ENCODE results near the gene ZNF444. TPM values are rescaled to one million over a fixed set of nuclear protein-coding genes. Genes with fewer than 3 reads are reported as not detected.

The ZNF444 gene
- total and polyA plus RNA-seq, 2 of the 8 experiments (the other 6 are each of a cell fraction or from before 2014, with no cell fraction given) = 49.5 to 54.5 TPM

DNA sequence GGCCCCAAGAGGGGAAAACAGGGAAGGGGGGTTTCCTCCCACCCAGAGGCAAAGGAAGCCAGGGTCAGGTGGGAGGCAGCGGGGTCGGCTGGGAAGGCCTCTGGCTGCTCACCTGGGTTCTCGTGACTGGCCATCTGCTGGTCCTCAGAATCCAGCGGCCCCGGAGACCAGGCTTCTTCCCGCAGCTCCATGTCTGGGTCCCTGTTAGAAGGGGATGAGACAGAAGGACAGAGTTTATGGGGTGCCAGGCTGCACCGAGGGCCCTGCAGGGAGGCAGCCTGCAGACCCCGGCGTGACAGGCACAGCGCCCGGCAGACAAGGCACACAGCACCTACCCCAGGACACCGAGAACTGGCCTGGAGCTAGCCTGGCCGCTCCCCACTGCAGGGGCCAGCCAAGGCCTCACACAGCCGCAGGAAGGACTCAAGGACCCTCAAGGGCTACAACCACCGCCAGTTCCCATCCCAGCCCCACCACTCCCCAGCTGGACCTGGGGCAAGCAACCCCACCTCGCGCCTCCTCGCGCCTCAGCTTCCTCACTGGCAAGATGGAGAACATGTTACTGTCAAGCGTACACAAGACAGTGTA lies 38.0 kb upstream of the ZNF444 start (continued):
- no peak for TF ChIP-seq ZNF274 (IDR thresholded peaks at IDR 0.05; ENCODE audit: borderline replicate concordance, extremely low read depth, low read length)
- TF ChIP-seq TEAD4 (IDR thresholded peaks at IDR 0.05; ENCODE audit: low read depth, low read length) = no peak
- TF ChIP-seq SP1 (IDR thresholded peaks at IDR 0.05; ENCODE audit: low read depth, low read length) = no peak
- TF ChIP-seq SIRT6 (IDR thresholded peaks at IDR 0.05; ENCODE audit: low read length) = no peak
- no peak for TF ChIP-seq CTBP2 (IDR thresholded peaks at IDR 0.05; ENCODE audit: borderline replicate concordance, insufficient read depth, insufficient read length, low read length)
- TF ChIP-seq RFX5 (IDR thresholded peaks at IDR 0.05; ENCODE audit: borderline replicate concordance, low read depth, low read length) = no peak

Data from H1 (cell line).